Naive B cell (primary cell): ENCODE results near the gene DDX54. TPM values are rescaled to one million over a fixed set of nuclear protein-coding genes. Genes with fewer than 3 reads are reported as not detected.

Experiments used
- ATAC-seq, 2 donors: fragments of 150-1000 bp; cut with Tn5 transposase; 2 replicates each; pipeline ENCODE4 v1.10.0; 2021; ENCODE audit warnings: low read depth in 2 of 2, mild to moderate bottlenecking in 2 of 2, moderate library complexity in 2 of 2
- DNase-seq: peaks from one replicate; pipeline ENCODE4 v3.0.0; 2022
- H3K27ac Mint-ChIP-seq, 6 donors: one replicate each; pipeline ENCODE4 v1.8.0; 2020 to 2022; ENCODE audit warnings: mild to moderate bottlenecking in 6 of 6, mixed read lengths in 6 of 6, moderate library complexity in 5 of 6, inconsistent platforms in 2 of 6
- H3K27me3 Mint-ChIP-seq, 3 donors: one replicate each; pipeline ENCODE4 v1.8.0; 2021 to 2022; ENCODE audit warnings: mixed read lengths in 3 of 3, mild to moderate bottlenecking in 1 of 3
- H3K36me3 Mint-ChIP-seq, 2 donors: one replicate each; pipeline ENCODE4 v1.8.0; 2020 to 2022; ENCODE audit warnings: mixed read lengths in 2 of 2, inconsistent platforms in 1 of 2, mild to moderate bottlenecking in 1 of 2
- H3K4me1 Mint-ChIP-seq, 3 donors: one replicate each; pipeline ENCODE4 v1.8.0; 2020 to 2022; ENCODE audit warnings: mixed read lengths in 3 of 3, inconsistent platforms in 1 of 3, mild to moderate bottlenecking in 1 of 3, moderate library complexity in 1 of 3
- H3K4me3 Mint-ChIP-seq, 8 donors: one replicate each; pipeline ENCODE4 v1.8.0; 2020 to 2022; ENCODE audit warnings: mild to moderate bottlenecking in 8 of 8, mixed read lengths in 8 of 8, moderate library complexity in 8 of 8, inconsistent platforms in 2 of 8
- H3K9me3 Mint-ChIP-seq, 7 donors: one replicate each; pipeline ENCODE4 v1.8.0; 2020 to 2022; ENCODE audit warnings: mixed read lengths in 7 of 7, mild to moderate bottlenecking in 5 of 7, inconsistent platforms in 2 of 7, moderate library complexity in 1 of 7
- polyA plus RNA-seq, 6 donors: library from polyadenylated mRNA; unstranded; fragments of 300-500 nt; fragmentation: Illumina TruSeq; gene quantifications; one replicate each; pipeline ENCODE4 v1.2.3, GENCODE V29; 2021; ENCODE audit warnings: low read depth in 6 of 6

The DDX54 gene
- polyA plus RNA-seq, 6 donors from 2014 or later: 9.0 to 45.5 (median 25.4) TPM

GRCh38 chr12:113226696-113227568 is 41.7 kb upstream of the DDX54 start:
- DNase-seq (no peak), ATAC-seq (no peak)
- peaks cover 0 to 5% (median 0%) of the 10 kb centered on the region in 7 donors for H3K9me3 Mint-ChIP-seq
- peaks cover 37 to 69% (median 37%) of the 10 kb centered on the region in 3 donors for H3K4me1 Mint-ChIP-seq
- peaks cover 0 to 5% of the 10 kb centered on the region in 2 donors for H3K36me3 Mint-ChIP-seq
- peak overlapping the region in 5 of 6 donors; percentile 39 to 87 (median 76) for H3K27ac Mint-ChIP-seq
- no peak overlapping the region for H3K4me3 Mint-ChIP-seq
- no peaks in the 10 kb centered on the region for H3K27me3 Mint-ChIP-seq

- peaks cover 0 to 3% (median 0%) of the 10 kb centered on the region in 7 donors for H3K9me3 Mint-ChIP-seq
- peak overlapping the region in 1 of 6 donors; percentile 67 for H3K27ac Mint-ChIP-seq
- peaks cover 35 to 63% (median 37%) of the 10 kb centered on the region in 3 donors for H3K4me1 Mint-ChIP-seq
- DNase-seq (no peak), ATAC-seq (no peak)
- H3K36me3 Mint-ChIP-seq: peaks cover 0 to 2% of the 10 kb centered on the region in 2 donors
- H3K27me3 Mint-ChIP-seq: no peaks in the 10 kb centered on the region
- peak overlapping the region in 1 of 8 donors; percentile 6 for H3K4me3 Mint-ChIP-seq
These were observed 39.7 kb upstream of the DDX54 start for GRCh38 chr12:113224955-113225354.

GRCh38 chr12:113222730-113223531 is 37.7 kb upstream of the DDX54 start:
- Mint-ChIP-seq H3K27ac (peak overlapping the region; percentile 92 to 97 (median 93)), H3K27me3 (no peaks in the 10 kb centered on the region), H3K4me3 (peak overlapping the region; percentile 84 to 97 (median 95)), H3K4me1 (peaks cover 24 to 43% (median 28%) of the 10 kb centered on the region in 3 donors), H3K9me3 (no peaks in the 10 kb centered on the region), H3K36me3 (no peaks in the 10 kb centered on the region)
- ATAC-seq (no peak), DNase-seq (peak; percentile 12)

- no peak for ATAC-seq
- Mint-ChIP-seq H3K4me1 (peaks cover 24 to 45% (median 29%) of the 10 kb centered on the region in 3 donors), H3K27me3 (no peaks in the 10 kb centered on the region), H3K36me3 (no peaks in the 10 kb centered on the region), H3K27ac (peak overlapping the region; percentile 92 to 97 (median 93)), H3K9me3 (no peaks in the 10 kb centered on the region), H3K4me3 (peak overlapping the region; percentile 84 to 97 (median 95))
- DNase-seq: no peak
These were observed 36.9 kb upstream of the DDX54 start for GRCh38 chr12:113221997-113222729.

- Mint-ChIP-seq H3K27ac (peak within 1 kb of the TSS; percentile 92 to 99 (median 96)), H3K36me3 (no peaks in the 10 kb centered on the region), H3K4me1 (peaks cover 26 to 47% (median 30%) of the 10 kb centered on the region in 3 donors), H3K4me3 (peak within 1 kb of the TSS; percentile 84 to 97 (median 95)), H3K27me3 (no peaks in the 10 kb centered on the region), H3K9me3 (no peaks in the 10 kb centered on the region)
- ATAC-seq (peak; percentile 88 to 89), DNase-seq (peak; percentile 100)
These were observed 36.1 kb upstream of the DDX54 start, which contains the start of gene TPCN1 for GRCh38 chr12:113221181-113221996. TPCN1 (plus strand) TSS chr12:113221464; CDS start chr12:113226853, 5,389 bp downstream.

- H3K9me3 Mint-ChIP-seq: no peaks in the 10 kb centered on the region
- DNase-seq: no peak
- H3K4me1 Mint-ChIP-seq: peaks cover 26 to 47% (median 31%) of the 10 kb centered on the region in 3 donors
- no peaks in the 10 kb centered on the region for H3K27me3 Mint-ChIP-seq
- no peak for ATAC-seq
- no peaks in the 10 kb centered on the region for H3K36me3 Mint-ChIP-seq
- H3K4me3 Mint-ChIP-seq: peak overlapping the region; percentile 84 to 97 (median 95)
- peak overlapping the region; percentile 88 to 99 (median 96) for H3K27ac Mint-ChIP-seq
These were observed 35.4 kb upstream of the DDX54 start for GRCh38 chr12:113220593-113221180.

GRCh38 chr12:113216027-113216426 is 30.7 kb upstream of the DDX54 start:
- Mint-ChIP-seq H3K36me3 (no peaks in the 10 kb centered on the region), H3K9me3 (no peaks in the 10 kb centered on the region), H3K4me3 (no peak overlapping the region), H3K27ac (peak overlapping the region in 1 of 6 donors; percentile 26), H3K4me1 (peaks cover 15 to 31% (median 28%) of the 10 kb centered on the region in 3 donors), H3K27me3 (no peaks in the 10 kb centered on the region)
- ATAC-seq (no peak), DNase-seq (no peak)

GRCh38 chr12:113214895-113215400 is 29.7 kb upstream of the DDX54 start:
- no peaks in the 10 kb centered on the region for H3K9me3 Mint-ChIP-seq
- H3K27ac Mint-ChIP-seq: peak overlapping the region in 2 of 6 donors; percentile 47 to 60
- peak overlapping the region in 2 of 8 donors; percentile 12 to 42 for H3K4me3 Mint-ChIP-seq
- no peaks in the 10 kb centered on the region for H3K36me3 Mint-ChIP-seq
- ATAC-seq: no peak
- peaks cover 19 to 31% (median 30%) of the 10 kb centered on the region in 3 donors for H3K4me1 Mint-ChIP-seq
- H3K27me3 Mint-ChIP-seq: no peaks in the 10 kb centered on the region
- no peak for DNase-seq

GRCh38 chr12:113211160-113211559 is 25.9 kb upstream of the DDX54 start:
- H3K27me3 Mint-ChIP-seq: no peaks in the 10 kb centered on the region
- H3K9me3 Mint-ChIP-seq: no peaks in the 10 kb centered on the region
- no peak for ATAC-seq
- no peak overlapping the region for H3K4me3 Mint-ChIP-seq
- no peaks in the 10 kb centered on the region for H3K36me3 Mint-ChIP-seq
- peak overlapping the region in 4 of 6 donors; percentile 76 to 90 (median 82) for H3K27ac Mint-ChIP-seq
- DNase-seq: no peak
- H3K4me1 Mint-ChIP-seq: peaks cover 35 to 60% (median 49%) of the 10 kb centered on the region in 3 donors

GRCh38 chr12:113208041-113208934 is 23.0 kb upstream of the DDX54 start:
- no peaks in the 10 kb centered on the region for H3K9me3 Mint-ChIP-seq
- ATAC-seq (peak; percentile 81 to 84), DNase-seq (peak; percentile 92)
- H3K36me3 Mint-ChIP-seq: no peaks in the 10 kb centered on the region
- no peaks in the 10 kb centered on the region for H3K27me3 Mint-ChIP-seq
- peak overlapping the region; percentile 97 to 100 (median 99) for H3K27ac Mint-ChIP-seq
- H3K4me1 Mint-ChIP-seq: peaks cover 36 to 70% (median 38%) of the 10 kb centered on the region in 3 donors
- H3K4me3 Mint-ChIP-seq: peak overlapping the region; percentile 51 to 93 (median 78)

GRCh38 chr12:113207613-113208040 is 22.3 kb upstream of the DDX54 start:
- Mint-ChIP-seq H3K4me1 (peaks cover 36 to 71% (median 38%) of the 10 kb centered on the region in 3 donors), H3K27ac (peak overlapping the region; percentile 97 to 100 (median 99)), H3K27me3 (no peaks in the 10 kb centered on the region), H3K9me3 (no peaks in the 10 kb centered on the region), H3K4me3 (peak overlapping the region; percentile 24 to 93 (median 72)), H3K36me3 (no peaks in the 10 kb centered on the region)
- ATAC-seq (peak; percentile 1 to 2), DNase-seq (no peak)
